NOMO-1 treated with dmso at 0.1 percent for 144 hours (cell line): ENCODE measurements around the gene MBOAT2.
"Not testable (repeated sequence)": the region's sequence is repeated elsewhere in the genome, so short reads cannot be mapped to it uniquely, and the experiment has no call there.

Experiments
- DNase-seq: peaks from one replicate; lab custom pipeline; 2025; ENCODE audit not compliant: unreplicated experiment; lab: John Stamatoyannopoulos, UW

Gene MBOAT2

GRCh38 chr2:8993196-8993901 lies 10.1 kb downstream of the MBOAT2 start:
- DNase-seq, result no peak

DNA sequence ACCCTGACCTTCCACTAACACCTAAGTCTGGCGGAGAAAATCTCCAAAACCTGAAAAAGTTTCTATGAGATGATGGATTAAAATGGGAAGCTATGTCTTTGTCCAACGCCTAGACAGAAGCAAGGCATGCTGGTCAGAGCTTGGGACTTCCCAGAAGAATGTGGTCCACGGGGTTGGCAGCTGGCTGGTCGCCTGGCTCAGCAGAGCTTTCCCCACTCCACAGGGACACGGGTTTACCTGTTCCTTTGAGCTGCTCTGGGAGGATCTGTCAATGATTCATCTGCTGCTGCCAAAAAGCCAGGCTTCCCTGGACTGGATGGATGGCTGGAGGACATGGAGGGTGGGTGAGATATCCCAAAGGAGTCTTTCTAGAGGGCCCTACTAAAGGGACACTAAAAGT lies 10.8 kb downstream of the MBOAT2 start:
- no peak for DNase-seq

GRCh38 chr2:8989536-8990079 lies 13.9 kb downstream of the MBOAT2 start:
- no peak for DNase-seq

DNA sequence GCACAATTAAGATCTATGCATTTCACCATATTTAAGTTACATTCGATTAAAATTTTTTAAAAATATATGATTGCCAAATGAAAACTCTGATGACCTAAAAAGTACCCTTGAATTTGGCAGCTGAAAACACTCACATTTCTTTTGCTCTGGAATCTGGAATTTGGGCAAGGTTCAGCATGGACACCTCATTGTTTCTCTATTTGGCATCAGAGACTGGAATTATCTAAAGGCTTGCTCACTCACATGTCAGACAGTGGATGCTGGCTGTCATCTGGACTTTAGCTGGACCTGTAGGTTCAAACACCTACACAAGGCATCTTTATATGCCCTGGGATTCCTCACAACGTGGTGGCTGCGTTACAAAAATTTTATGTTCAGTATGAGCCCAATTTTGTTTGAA lies 16.1 kb downstream of the MBOAT2 start:
- no peak for DNase-seq

GRCh38 chr2:8986327-8986976 lies 17.0 kb downstream of the MBOAT2 start:
- no peak for DNase-seq

GRCh38 chr2:8985561-8986326 lies 17.7 kb downstream of the MBOAT2 start:
- DNase-seq, result no peak

GRCh38 chr2:8984855-8985254 lies 18.6 kb downstream of the MBOAT2 start:
- DNase-seq, result no peak

DNA sequence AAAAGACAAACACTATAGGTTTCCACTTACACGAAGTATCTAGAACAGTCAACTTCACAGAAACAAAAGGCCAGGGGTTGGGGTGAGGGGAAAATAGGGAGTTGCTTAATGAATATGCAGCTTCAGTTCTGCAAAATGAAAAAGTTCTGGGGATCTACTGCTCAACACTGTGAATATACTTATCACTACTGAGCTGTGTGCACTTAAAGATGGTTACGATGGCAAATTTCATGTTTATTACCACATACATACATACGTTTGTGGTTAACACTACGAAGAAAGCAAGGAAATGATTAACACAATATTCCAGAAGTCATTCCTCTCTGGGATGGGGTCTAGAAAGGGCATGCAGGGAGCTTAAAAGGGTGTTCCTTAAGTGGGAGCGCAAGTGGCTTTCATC lies 19.3 kb downstream of the MBOAT2 start:
- peak; percentile 8 for DNase-seq

GRCh38 chr2:8983571-8983970 lies 19.9 kb downstream of the MBOAT2 start:
- no peak for DNase-seq

DNA sequence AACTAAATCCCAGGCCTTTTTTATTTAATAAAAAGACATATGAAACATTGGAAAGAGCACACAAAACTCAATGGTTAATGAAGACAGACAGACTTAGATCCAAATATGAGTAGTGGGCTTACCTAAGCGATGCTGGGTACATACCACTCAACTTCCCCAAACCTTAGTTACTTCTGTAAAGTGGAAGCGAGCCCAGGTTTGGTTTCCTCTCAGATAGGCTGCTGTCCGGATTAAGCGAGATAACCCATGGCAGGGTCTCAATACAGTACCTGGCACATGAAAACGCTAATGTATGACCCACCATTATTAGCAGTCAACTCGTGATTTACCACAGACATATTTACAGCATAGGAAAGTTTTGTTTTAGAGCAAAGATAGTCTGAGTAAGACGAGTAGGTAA lies 21.6 kb downstream of the MBOAT2 start:
- no peak for DNase-seq

DNA sequence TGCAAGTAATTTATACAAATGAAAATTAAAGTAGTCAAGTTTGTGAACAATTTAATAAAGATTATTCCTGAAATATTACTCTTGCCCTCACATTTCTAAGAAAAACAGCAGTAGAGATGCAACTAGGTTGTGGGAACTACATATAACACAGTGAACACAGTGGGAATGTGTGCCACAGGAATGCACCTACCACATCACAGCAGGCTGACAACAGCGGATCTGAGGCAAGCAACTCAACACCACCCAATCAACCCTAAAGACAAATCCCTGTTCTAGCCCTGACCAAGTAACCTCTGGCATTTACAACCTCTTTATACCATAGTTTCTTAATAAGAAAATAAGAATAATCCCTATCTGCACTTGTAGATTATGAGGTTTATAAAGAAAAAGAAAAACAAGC lies 23.4 kb downstream of the MBOAT2 start:
- no peak for DNase-seq

GRCh38 chr2:8977758-8978157 lies 25.7 kb downstream of the MBOAT2 start:
- no peak for DNase-seq

DNA sequence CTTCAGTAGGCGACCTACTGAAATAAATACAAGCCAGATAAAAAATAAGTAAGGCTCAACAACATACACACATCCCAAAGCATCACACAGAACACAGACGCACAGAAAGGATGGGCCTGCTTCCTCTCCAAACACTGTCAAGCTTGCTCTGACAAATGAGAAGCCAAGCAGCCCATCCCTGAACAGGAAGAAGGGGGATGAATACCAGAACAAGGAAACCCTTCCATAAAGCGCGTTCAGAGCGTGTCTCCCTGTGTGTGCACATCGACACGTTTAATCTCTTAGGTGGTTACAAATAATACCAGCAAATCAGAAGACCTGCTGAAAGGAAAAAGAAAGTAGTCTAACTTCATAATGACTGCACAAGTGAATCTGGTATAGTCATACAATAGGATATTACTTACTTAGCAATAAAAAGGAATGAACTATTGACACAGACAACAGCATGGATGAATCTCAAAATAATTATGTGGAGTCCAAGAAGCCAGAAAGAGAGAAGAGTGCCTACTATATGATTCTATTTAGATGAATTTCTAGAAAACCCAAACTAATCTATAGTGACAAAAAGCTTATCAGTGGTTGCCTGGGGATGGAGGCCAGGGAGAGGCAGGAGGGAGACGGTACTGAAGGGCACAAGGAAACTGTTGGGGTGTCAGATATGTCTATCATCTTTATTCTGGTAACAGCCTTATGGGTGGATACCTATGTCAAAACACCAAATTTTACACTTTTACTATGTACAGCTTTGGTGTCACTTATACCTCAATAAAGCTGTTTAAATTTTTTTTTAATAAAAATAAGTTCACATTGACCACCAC lies 26.8 kb downstream of the MBOAT2 start:
- no peak for DNase-seq

DNA sequence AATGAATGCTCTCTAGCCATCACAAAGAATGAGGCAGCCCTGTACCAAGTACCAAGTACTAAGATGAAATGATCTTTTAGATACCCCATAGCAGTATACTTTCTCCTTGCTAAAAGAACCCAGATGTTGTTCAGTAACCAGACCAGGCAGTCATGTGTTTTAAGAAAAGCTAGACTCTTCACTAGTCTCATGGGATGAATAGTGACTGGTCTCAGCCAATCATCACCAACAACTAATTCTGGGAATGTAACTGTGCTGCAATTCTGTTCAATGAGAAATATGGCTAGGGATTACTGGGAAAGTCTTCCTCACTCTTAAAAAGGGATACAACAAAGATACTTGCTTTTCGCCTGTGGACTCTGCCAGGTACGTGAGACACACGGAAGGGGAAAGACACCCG lies 29.5 kb downstream of the MBOAT2 start:
- DNase-seq, result no peak

DNA sequence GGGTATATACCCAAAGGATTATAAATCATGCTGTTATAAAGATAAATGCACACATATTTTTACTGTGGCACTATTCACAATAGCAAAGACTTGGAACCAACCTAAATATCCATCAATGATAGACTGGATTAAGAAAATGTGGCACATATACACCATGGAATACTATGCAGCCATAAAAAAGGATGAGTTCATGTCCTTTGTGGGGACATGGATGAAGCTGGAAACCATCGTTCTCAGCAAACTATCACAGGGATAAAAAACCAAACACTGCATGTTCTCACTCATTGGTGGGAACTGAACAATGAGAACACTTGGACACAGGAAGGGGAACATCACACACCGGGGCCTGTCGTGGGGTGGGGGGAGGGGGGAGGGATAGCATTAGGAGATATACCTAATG lies 30.5 kb downstream of the MBOAT2 start:
- DNase-seq, result not testable (repeated sequence)

DNA sequence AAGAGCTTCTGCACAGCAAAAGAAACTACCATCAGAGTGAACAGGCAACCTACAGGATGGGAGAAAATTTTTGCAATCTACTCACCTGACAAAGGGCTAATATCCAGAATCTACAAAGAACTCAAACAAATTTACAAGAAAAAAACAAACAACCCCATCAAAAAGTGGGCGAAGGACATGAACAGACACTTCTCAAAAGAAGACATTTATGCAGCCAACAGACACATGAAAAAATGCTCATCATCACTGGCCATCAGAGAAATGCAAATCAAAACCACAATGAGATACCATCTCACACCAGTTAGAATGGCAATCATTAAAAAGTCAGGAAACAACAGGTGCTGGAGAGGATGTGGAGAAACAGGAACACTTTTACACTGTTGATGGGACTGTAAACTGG lies 30.9 kb downstream of the MBOAT2 start:
- not testable (repeated sequence) for DNase-seq

DNA sequence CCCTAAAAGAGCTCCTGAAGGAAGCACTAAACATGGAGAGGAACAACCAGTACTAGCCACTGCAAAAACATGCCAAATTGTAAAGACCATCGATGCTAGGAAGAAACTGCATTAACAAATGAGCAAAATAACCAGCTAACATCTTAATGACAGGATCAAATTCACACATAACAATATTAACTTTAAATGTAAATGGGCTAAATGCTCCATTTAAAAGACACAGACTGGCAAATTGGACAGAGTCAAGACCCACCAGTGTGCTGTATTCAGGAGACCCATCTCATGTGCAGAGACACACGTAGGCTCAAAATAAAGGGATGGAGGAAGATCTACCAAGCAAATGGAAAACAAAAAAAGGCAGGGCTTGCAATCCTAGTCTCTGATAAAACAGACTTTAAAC lies 34.1 kb downstream of the MBOAT2 start:
- DNase-seq, result not testable (repeated sequence)

DNA sequence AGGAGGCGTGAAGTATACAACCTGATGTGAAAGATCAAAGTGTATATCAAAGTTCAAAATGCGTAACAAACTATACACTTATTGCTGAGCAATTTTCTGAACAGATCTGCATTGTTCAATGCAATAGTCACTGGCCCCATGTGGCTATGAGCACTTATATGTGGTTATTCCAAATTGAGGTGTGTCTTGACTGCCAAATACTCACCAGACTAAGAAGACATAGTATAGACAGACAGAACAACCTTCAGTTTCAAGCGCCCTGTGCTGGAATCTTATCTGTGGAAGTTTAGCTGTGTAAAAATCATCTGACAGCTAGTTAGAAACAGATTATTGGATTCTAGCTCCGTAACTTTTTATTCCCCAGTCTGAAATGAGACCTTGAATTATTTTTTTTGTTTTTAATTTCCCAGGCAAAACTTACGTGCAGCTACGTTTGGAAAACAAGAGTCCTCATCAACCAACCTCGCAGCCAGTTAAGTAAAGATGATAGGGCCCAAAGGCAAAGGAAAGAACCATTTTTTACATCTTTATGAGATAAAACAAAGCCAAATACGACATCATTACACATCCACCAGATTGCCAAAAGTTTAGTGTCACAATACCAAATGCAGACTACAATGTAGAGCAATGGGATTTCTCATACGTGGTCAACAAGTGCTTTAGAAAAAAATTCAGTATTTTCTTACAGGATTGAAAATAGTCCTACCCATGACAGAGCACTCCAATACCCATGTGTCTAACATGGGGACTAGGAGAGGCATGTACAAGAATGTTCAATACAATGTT lies 37.2 kb downstream of the MBOAT2 start:
- no peak for DNase-seq

DNA sequence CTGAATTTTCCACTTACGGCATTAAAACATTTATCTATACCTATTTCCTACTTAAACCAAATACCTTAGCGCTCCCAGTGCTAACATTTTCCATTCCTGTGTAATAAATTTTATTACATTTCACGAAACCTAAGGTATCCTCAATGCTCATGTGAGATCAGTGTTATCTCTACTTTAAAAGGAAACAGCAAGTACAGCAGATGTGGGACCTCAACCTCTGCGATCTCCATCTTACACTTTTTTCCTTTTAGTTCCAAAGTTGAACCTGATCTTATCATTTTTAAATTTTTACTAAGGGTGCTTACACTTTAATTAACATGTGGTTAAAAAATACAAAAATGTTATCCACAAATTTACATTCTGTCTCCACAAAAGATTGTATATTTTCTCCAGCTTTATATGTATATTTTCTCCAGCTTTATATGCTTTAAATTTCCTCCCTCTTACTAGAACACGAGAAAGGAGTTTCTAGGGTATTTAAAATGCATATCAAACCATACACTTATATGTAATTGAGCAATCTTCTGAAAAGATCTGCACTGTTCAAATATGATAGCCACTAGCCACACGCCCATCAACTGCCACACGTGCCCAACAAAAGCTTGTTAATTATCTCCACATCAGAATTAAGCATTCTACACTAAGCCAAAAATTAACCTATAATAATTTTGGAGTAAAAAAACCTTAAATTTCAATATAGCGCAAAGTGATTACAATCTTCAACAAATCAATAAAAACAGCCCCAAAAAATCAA lies 38.1 kb downstream of the MBOAT2 start:
- no peak for DNase-seq

- no peak for DNase-seq
Measured at GRCh38 chr2:8962890-8963289, 40.6 kb downstream of the MBOAT2 start.
